Skeletal muscle satellite cell (primary cell): Measurements from ENCODE around the gene MUC5AC.
"Not testable (repeated sequence)": the region's sequence is repeated elsewhere in the genome, so short reads cannot be mapped to it uniquely, and the experiment has no call there.

ENCODE experiments used
- H3K27me3 ChIP-seq: 2 replicates; pipeline ENCODE4 v1.7.0; 2013; ENCODE audit warnings: low read length; ENCODE audit not compliant: control insufficient read depth, insufficient read depth
- H3K36me3 ChIP-seq: 2 replicates; pipeline ENCODE4 v1.7.0; 2013; ENCODE audit warnings: mild to moderate bottlenecking, control low read depth, low read length; ENCODE audit not compliant: insufficient read depth
- H3K4me1 ChIP-seq: 2 replicates; pipeline ENCODE4 v1.7.0; 2013; ENCODE audit warnings: low read length; ENCODE audit not compliant: control insufficient read depth, insufficient read depth
- H3K4me2 ChIP-seq: 2 replicates; pipeline ENCODE4 v1.7.0; 2013; ENCODE audit warnings: mild to moderate bottlenecking, low read length
- H3K4me3 ChIP-seq: 2 replicates; pipeline ENCODE4 v1.7.0; 2013; ENCODE audit warnings: low read length
- H3K9ac ChIP-seq: 2 replicates; pipeline ENCODE4 v1.7.0; 2013; ENCODE audit warnings: mild to moderate bottlenecking, low read depth, low read length, moderate library complexity
- H3K9me3 ChIP-seq: replicated peaks from 2 replicates; pipeline ENCODE4 v1.7.0; 2013; ENCODE audit warnings: mild to moderate bottlenecking, control low read depth, low read length

The MUC5AC gene

DNA sequence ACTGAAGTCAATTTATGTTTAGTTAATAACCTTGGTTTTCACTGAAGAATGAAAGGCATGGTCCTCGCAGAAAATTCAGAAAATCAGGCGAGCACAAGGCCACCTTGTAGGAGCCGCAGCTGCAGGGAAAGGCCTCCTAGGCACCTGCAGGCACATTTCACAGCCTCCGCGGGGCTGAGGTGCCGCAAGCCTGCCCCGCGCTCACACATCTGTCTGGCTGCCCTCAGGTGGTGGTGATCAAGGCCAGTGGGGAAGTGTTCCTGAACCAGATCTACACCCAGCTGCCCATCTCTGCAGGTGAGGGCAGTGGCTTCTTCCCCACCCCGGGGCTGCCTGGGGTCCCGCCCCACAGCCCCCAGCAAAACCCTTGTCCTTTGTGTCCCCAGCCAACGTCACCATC is 10.5 kb downstream of the MUC5AC start:
- H3K9me3 ChIP-seq = no peaks in the 10 kb centered on the region
- H3K27me3 ChIP-seq = no peaks in the 10 kb centered on the region
- no peak overlapping the region for H3K4me3 ChIP-seq
- H3K9ac ChIP-seq = no peak overlapping the region
- no peaks in the 10 kb centered on the region for H3K4me1 ChIP-seq
- H3K4me2 ChIP-seq = no peak overlapping the region
- no peaks in the 10 kb centered on the region for H3K36me3 ChIP-seq

GRCh38 chr11:1168721-1169161 is 11.0 kb downstream of the MUC5AC start:
- Histone ChIP-seq H3K4me1 (no peaks in the 10 kb centered on the region), H3K4me3 (no peak overlapping the region), H3K36me3 (no peaks in the 10 kb centered on the region), H3K27me3 (no peaks in the 10 kb centered on the region), H3K4me2 (no peak overlapping the region), H3K9ac (no peak overlapping the region), H3K9me3 (no peaks in the 10 kb centered on the region)

DNA sequence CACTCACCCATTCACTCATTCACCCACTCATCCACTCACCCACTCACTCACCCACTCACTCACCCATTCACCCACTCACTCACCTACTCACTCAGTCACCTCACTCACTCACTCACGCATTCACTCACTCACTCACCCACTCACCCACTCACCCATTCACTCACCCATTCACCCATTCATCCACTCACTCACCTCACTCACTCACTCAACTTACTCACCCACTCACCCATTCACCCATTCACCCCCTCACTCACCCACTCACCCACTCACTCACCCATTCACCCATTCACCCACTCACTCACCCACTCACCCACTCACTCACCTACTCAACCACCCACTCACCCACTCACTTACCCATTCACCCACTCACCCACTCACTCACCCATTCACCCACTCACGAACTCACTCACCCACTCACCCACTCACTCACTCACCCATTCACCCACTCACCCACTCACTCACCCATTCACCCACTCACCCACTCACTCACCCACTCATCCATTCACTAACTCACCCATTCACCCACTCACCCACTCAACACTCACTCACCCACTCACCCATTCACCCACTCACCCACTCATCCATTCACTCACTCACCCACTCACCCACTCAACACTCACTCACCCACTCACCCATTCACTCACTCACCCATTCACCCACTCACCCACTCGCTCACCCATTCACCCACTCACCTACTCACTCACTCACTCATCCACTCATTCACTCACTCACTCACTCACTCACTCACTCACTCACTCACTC is 13.7 kb downstream of the MUC5AC start:
- H3K4me3 ChIP-seq = no peak overlapping the region

DNA sequence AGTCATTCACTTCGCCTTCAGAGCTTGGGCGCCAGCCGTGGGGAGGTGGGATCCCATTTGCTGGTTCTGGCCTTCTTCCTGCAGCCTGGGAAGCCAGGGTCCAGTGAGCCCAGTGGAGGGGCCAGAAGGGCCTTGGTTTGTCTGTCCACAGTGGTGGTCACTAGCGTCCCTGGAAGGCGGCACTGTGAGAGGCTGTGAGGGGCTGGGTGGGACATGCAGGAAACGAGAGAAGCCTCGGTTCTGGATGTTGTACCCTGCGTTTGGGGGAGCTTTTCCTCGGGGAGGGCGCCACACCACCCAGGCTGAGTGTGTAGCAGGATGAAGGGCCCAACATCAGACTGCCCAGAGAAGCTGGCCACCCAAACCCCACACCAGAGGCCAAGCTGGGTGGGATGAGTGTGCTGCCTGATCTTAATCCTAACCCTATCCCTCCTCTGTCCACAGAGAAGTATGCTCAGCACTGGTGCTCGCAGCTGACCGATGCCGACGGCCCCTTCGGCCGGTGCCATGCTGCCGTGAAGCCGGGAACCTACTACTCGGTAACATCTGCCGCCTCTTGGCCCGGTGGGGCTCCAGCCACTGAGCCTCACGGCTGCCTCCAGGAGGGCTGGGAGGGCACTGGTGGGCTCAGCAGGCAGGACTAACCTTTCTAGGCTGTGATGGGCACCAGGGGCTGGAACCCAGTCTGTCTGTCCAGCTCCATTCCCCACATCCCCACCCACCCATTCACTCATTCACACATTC is 14.4 kb downstream of the MUC5AC start:
- no peaks in the 10 kb centered on the region for H3K27me3 ChIP-seq
- H3K9me3 ChIP-seq = peaks cover 10% of the 10 kb centered on the region
- H3K4me1 ChIP-seq = no peaks in the 10 kb centered on the region
- H3K36me3 ChIP-seq = no peaks in the 10 kb centered on the region
- no peak overlapping the region for H3K4me2 ChIP-seq
- H3K4me3 ChIP-seq = no peak overlapping the region
- no peak overlapping the region for H3K9ac ChIP-seq

More for the DNA sequence above, 13.7 kb downstream of the MUC5AC start:
- Histone ChIP-seq H3K36me3 (no peaks in the 10 kb centered on the region), H3K9ac (no peak overlapping the region), H3K4me2 (no peak overlapping the region), H3K4me1 (no peaks in the 10 kb centered on the region), H3K27me3 (no peaks in the 10 kb centered on the region), H3K9me3 (peaks cover 10% of the 10 kb centered on the region)

DNA sequence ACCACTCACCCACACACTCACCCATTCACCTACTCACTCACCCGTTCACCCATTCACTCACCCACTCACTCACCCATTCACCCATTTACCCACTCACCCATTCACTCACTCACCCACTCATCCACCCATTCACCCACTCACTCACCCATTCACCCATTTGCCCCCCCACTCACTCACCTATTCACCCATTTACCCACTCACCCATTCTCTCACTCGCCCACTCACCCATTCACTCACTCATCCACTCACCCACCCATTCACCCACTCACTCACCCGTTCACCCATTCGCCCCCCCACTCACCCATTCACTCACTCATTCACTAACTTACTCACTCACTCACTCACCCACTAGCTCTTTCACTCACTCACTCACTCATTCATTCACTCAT is 15.0 kb downstream of the MUC5AC start:
- Histone ChIP-seq H3K27me3 (no peaks in the 10 kb centered on the region), H3K4me1 (no peaks in the 10 kb centered on the region), H3K4me3 (no peak overlapping the region), H3K36me3 (no peaks in the 10 kb centered on the region), H3K9me3 (peaks cover 10% of the 10 kb centered on the region), H3K9ac (no peak overlapping the region), H3K4me2 (no peak overlapping the region)

- H3K36me3 ChIP-seq = not testable (repeated sequence)
Observed at GRCh38 chr11:1173396-1173795, 15.6 kb downstream of the MUC5AC start.

DNA sequence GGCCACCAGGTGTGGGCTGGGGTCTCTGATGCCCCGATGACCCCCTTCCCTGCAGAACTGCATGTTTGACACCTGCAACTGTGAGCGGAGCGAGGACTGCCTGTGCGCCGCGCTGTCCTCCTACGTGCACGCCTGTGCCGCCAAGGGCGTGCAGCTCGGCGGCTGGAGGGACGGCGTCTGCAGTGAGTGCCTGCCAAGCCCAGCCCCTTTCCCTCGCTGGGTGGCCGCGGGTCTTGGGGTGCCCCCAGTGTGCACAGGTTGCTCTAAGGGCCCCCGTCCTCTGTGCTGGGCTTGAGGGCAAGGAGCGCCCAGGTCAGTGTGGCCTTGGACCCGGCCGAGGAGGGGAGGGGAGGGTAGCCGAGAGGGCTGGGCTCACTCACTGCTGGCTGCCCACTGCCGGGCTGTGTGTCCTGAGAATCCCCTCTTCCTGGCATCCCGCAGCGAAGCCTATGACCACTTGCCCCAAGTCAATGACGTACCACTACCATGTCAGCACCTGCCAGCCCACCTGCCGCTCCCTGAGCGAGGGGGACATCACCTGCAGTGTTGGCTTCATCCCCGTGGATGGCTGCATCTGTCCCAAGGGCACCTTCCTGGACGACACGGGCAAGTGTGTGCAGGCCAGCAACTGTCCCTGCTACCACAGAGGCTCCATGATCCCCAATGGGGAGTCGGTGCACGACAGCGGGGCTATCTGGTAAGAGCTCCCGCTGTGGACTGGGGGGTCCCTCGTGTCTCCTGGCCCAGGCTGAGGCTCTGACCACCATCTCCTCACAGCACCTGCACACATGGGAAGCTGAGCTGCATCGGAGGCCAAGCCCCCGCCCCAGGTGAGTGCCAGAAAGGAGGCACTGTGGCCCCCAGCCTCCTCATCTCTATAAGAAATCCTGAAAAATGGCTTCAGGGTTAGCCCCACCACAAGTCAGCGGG is 17.0 kb downstream of the MUC5AC start:
- Histone ChIP-seq H3K4me3 (no peak overlapping the region), H3K9ac (no peak overlapping the region), H3K9me3 (peaks cover 10% of the 10 kb centered on the region), H3K36me3 (no peaks in the 10 kb centered on the region), H3K4me2 (no peak overlapping the region), H3K4me1 (no peaks in the 10 kb centered on the region), H3K27me3 (no peaks in the 10 kb centered on the region)

More at GRCh38 chr11:1173396-1173795, 15.6 kb downstream of the MUC5AC start:
- not testable (repeated sequence) for H3K4me3 ChIP-seq, H3K4me2 ChIP-seq, H3K27me3 ChIP-seq, H3K4me1 ChIP-seq, H3K9ac ChIP-seq
- H3K9me3 ChIP-seq = peaks cover 10% of the 10 kb centered on the region

- Histone ChIP-seq H3K4me2 (no peak overlapping the region), H3K27me3 (no peaks in the 10 kb centered on the region), H3K4me3 (no peak overlapping the region), H3K36me3 (no peaks in the 10 kb centered on the region), H3K9ac (no peak overlapping the region), H3K9me3 (peaks cover 10% of the 10 kb centered on the region), H3K4me1 (no peaks in the 10 kb centered on the region)
Observed at GRCh38 chr11:1175461-1176223, 17.9 kb downstream of the MUC5AC start.

DNA sequence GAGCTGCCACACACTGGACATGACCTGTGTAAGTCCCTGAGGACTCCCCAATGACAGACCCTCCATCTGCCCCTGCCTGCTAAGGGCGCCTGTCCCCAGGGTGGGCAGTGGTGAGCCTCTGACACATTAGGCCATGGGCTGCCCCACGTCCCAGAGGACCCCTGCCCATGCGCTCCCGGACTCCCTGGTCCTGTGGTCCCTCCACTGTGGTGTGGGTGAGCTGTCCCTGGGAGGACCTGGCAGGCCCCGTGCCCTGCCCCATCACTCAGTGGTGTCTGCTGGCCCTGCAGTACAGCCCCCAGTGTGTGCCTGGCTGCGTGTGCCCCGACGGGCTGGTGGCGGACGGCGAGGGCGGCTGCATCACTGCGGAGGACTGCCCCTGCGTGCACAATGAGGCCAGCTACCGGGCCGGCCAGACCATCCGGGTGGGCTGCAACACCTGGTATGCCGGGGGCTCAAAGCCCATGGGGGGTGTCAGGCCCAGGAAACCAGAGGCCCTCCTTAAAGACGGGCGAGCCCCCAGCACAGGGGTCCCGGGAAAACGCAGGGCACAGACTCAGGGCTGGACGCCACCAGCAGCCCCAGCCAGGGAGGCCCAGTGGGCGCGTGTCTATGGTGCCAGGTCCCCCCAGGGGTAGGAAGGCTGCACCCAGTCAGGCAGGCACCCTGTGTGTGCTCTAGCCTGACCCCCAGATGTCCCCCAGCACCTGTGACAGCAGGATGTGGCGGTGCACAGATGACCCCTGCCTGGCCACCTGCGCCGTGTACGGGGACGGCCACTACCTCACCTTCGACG is 18.7 kb downstream of the MUC5AC start:
- H3K27me3 ChIP-seq = no peaks in the 10 kb centered on the region
- no peak overlapping the region for H3K4me2 ChIP-seq
- no peaks in the 10 kb centered on the region for H3K36me3 ChIP-seq
- H3K9ac ChIP-seq = no peak overlapping the region
- H3K9me3 ChIP-seq = peaks cover 10% of the 10 kb centered on the region
- H3K4me3 ChIP-seq = no peak overlapping the region
- no peaks in the 10 kb centered on the region for H3K4me1 ChIP-seq

DNA sequence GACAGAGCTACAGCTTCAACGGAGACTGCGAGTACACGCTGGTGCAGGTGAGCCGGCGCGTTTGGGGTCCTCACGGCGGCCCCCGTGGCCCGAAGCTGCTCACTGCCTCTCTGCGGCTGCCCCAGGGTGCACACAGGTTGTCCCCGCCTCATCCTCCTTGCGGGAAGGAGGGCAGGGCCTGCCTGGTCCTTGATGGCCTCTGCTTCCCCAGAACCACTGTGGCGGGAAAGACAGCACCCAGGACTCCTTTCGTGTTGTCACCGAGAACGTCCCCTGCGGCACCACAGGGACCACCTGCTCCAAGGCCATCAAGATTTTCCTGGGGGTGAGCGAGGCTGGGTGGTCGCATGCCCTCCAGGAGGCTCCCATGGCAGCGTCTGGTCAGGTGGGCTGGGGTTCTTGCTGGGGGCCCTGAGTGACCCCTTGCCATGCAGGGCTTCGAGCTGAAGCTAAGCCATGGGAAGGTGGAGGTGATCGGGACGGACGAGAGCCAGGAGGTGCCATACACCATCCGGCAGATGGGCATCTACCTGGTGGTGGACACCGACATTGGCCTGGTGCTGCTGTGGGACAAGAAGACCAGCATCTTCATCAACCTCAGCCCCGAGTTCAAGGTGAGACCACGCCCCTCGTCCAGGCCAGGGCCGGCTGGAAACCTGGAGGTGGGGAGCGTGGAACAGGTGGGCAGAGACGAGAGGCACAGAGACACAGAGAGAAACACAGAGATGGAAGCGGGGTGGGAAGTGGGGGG is 19.4 kb downstream of the MUC5AC start:
- H3K4me1 ChIP-seq = no peaks in the 10 kb centered on the region
- H3K36me3 ChIP-seq = no peaks in the 10 kb centered on the region
- peaks cover 10% of the 10 kb centered on the region for H3K9me3 ChIP-seq
- H3K27me3 ChIP-seq = no peaks in the 10 kb centered on the region
- H3K9ac ChIP-seq = no peak overlapping the region
- H3K4me2 ChIP-seq = no peak overlapping the region
- H3K4me3 ChIP-seq = no peak overlapping the region
